Trophoblast cell (in vitro differentiated cells and primary cell): ENCODE measurements around the gene EMILIN3.

Source experiments
- DNase-seq, 2 donors: peaks; one replicate each; pipeline ENCODE4 v3.0.0-alpha.2; 2016
- H2AFZ ChIP-seq: 2 replicates; pipeline ENCODE4 v1.6.1; 2013; ENCODE audit warnings: low read length, moderate library complexity, mild to moderate bottlenecking; ENCODE audit not compliant: insufficient read depth, poor library complexity
- H2AK5ac ChIP-seq: 2 replicates; pipeline ENCODE4 v1.6.1; 2013; ENCODE audit warnings: mild to moderate bottlenecking, low read length
- H2BK120ac ChIP-seq: 2 replicates; pipeline ENCODE4 v1.6.1; 2013; ENCODE audit warnings: low read length, mild to moderate bottlenecking, moderate library complexity; ENCODE audit not compliant: insufficient read depth, poor library complexity
- H2BK12ac ChIP-seq: 2 replicates; pipeline ENCODE4 v1.6.1; 2013; ENCODE audit warnings: mild to moderate bottlenecking, low read length, moderate library complexity
- H2BK5ac ChIP-seq: 2 replicates; pipeline ENCODE4 v1.6.1; 2013; ENCODE audit warnings: low read length, low read depth, moderate library complexity, mild to moderate bottlenecking; ENCODE audit not compliant: poor library complexity
- H3K14ac ChIP-seq: 2 replicates; pipeline ENCODE4 v1.6.1; 2013; ENCODE audit warnings: mild to moderate bottlenecking, low read length
- H3K18ac ChIP-seq: 2 replicates; pipeline ENCODE4 v1.6.1; 2013; ENCODE audit warnings: mild to moderate bottlenecking, low read length
- H3K23ac ChIP-seq: 2 replicates; pipeline ENCODE4 v1.6.1; 2013; ENCODE audit warnings: low read length
- H3K27ac ChIP-seq: 2 replicates; pipeline ENCODE4 v1.5.1; 2013; ENCODE audit warnings: low read depth, mild to moderate bottlenecking, inconsistent platforms, low read length, moderate library complexity
- H3K27me3 ChIP-seq: 2 replicates; pipeline ENCODE4 v1.6.1; 2013; ENCODE audit warnings: inconsistent platforms, mild to moderate bottlenecking, low read length, moderate library complexity; ENCODE audit not compliant: insufficient read depth
- H3K36me3 ChIP-seq, 2 experiments: 1 replicate in 1 of 2; 2 replicates in 1 of 2; pipeline ENCODE4 v1.6.1; 2013; ENCODE audit warnings: low read length in 2 of 2, mild to moderate bottlenecking in 2 of 2, moderate library complexity in 1 of 2; ENCODE audit not compliant: insufficient read depth in 2 of 2, control insufficient read depth in 1 of 2
- H3K4ac ChIP-seq: 2 replicates; pipeline ENCODE4 v1.6.1; 2013; ENCODE audit warnings: low read depth, mild to moderate bottlenecking, low read length, moderate library complexity
- H3K4me1 ChIP-seq, 2 experiments: 1 replicate in 1 of 2; 2 replicates in 1 of 2; pipeline ENCODE4 v1.6.1; 2013; ENCODE audit warnings: low read length in 2 of 2, mild to moderate bottlenecking in 2 of 2, moderate library complexity in 1 of 2; ENCODE audit not compliant: insufficient read depth in 2 of 2, control insufficient read depth in 1 of 2
- H3K4me2 ChIP-seq: 2 replicates; pipeline ENCODE4 v1.6.1; 2013; ENCODE audit warnings: inconsistent platforms, mild to moderate bottlenecking, low read length, moderate library complexity
- H3K4me3 ChIP-seq: 2 replicates; pipeline ENCODE4 v1.5.1; 2013; ENCODE audit warnings: mild to moderate bottlenecking, low read depth, low read length, inconsistent platforms
- H3K79me1 ChIP-seq: one replicate; pipeline ENCODE4 v1.6.1; 2013; ENCODE audit warnings: low read length
- H3K79me2 ChIP-seq: 2 replicates; pipeline ENCODE4 v1.6.1; 2013; ENCODE audit warnings: low read length, mild to moderate bottlenecking; ENCODE audit not compliant: control insufficient read depth, insufficient read depth, poor library complexity
- H3K9ac ChIP-seq: 2 replicates; pipeline ENCODE4 v1.6.1; 2013; ENCODE audit warnings: mild to moderate bottlenecking, low read length
- H3K9me3 ChIP-seq: 2 replicates; pipeline ENCODE4 v1.6.1; 2013; ENCODE audit warnings: low read depth, mild to moderate bottlenecking, control low read depth, inconsistent platforms, low read length; ENCODE audit not compliant: insufficient read depth
- H4K12ac ChIP-seq: 2 replicates; pipeline ENCODE4 v1.6.1; 2013; ENCODE audit warnings: low read depth, mild to moderate bottlenecking, low read length, moderate library complexity
- H4K8ac ChIP-seq: 2 replicates; pipeline ENCODE4 v1.6.1; 2013; ENCODE audit warnings: low read depth, mild to moderate bottlenecking, low read length, moderate library complexity
- H4K91ac ChIP-seq: one replicate; pipeline ENCODE4 v1.6.1; 2013; ENCODE audit warnings: low read depth, mild to moderate bottlenecking, low read length, moderate library complexity
- WGBS: extraction: QIAGEN DNeasy Blood & Tissue Kit; methylation state at CpG from one replicate; pipeline ENCODE4 v1.1.7; 2013; ENCODE audit warnings: missing lambda C conversion rate; ENCODE audit not compliant: insufficient read length, insufficient coverage; ENCODE audit errors: extremely low coverage; 5-methylcytosine and 5-hydroxymethylcytosine counted together

Gene EMILIN3

GRCh38 chr20:41375846-41376245, 9.2 kb upstream of the EMILIN3 start:
- H2BK5ac ChIP-seq = no peak overlapping the region
- no peak overlapping the region for H3K9ac ChIP-seq
- peaks cover 16% of the 10 kb centered on the region for H3K9me3 ChIP-seq
- no peak overlapping the region for H4K12ac ChIP-seq
- no peak overlapping the region for H3K18ac ChIP-seq
- no peak overlapping the region for H3K4me2 ChIP-seq
- H3K79me1 ChIP-seq = no peaks in the 10 kb centered on the region
- no peaks in the 10 kb centered on the region for H3K27me3 ChIP-seq
- WGBS = no CpG with 5 or more reads among the region's 9 CpGs
- H3K4me1 ChIP-seq = peaks cover 4% of the 10 kb centered on the region in 2 experiments
- no peaks in the 10 kb centered on the region for H3K36me3 ChIP-seq
- no peak overlapping the region for H3K4ac ChIP-seq
- no peak overlapping the region for H3K27ac ChIP-seq
- H2BK120ac ChIP-seq = no peak overlapping the region
- no peak overlapping the region for H4K8ac ChIP-seq
- H3K79me2 ChIP-seq = no peaks in the 10 kb centered on the region
- no peak overlapping the region for H2AFZ ChIP-seq
- H4K91ac ChIP-seq = no peak overlapping the region
- H3K14ac ChIP-seq = no peak overlapping the region
- no peak overlapping the region for H2AK5ac ChIP-seq
- no peak overlapping the region for H3K23ac ChIP-seq
- no peak for DNase-seq
- H3K4me3 ChIP-seq = peak overlapping the region; percentile 25
- H2BK12ac ChIP-seq = no peak overlapping the region

- Histone ChIP-seq H3K9me3 (peaks cover 20% of the 10 kb centered on the region), H3K27ac (no peak overlapping the region), H3K79me1 (no peaks in the 10 kb centered on the region), H3K36me3 (no peaks in the 10 kb centered on the region), H2BK12ac (no peak overlapping the region), H3K4me2 (no peak overlapping the region), H3K4ac (no peak overlapping the region), H3K9ac (no peak overlapping the region), H3K18ac (no peak overlapping the region), H4K12ac (no peak overlapping the region), H3K4me1 (peaks cover 4% of the 10 kb centered on the region in 2 experiments), H2AFZ (no peak overlapping the region), H4K8ac (no peak overlapping the region), H2AK5ac (no peak overlapping the region), H2BK120ac (no peak overlapping the region), H3K79me2 (no peaks in the 10 kb centered on the region), H3K23ac (no peak overlapping the region), H3K27me3 (no peaks in the 10 kb centered on the region), H3K4me3 (no peak overlapping the region), H2BK5ac (no peak overlapping the region), H3K14ac (no peak overlapping the region), H4K91ac (no peak overlapping the region)
- DNase-seq = no peak
- WGBS = no CpG with 5 or more reads among the region's 9 CpGs
Measured at GRCh38 chr20:41373931-41374920, 7.6 kb upstream of the EMILIN3 start.

- WGBS = no CpG with 5 or more reads among the region's 11 CpGs
- H4K8ac ChIP-seq = no peak overlapping the region
- H3K18ac ChIP-seq = no peak overlapping the region
- H2AK5ac ChIP-seq = no peak overlapping the region
- H3K27me3 ChIP-seq = no peaks in the 10 kb centered on the region
- no peak overlapping the region for H3K27ac ChIP-seq
- no peaks in the 10 kb centered on the region for H3K36me3 ChIP-seq
- H3K79me2 ChIP-seq = no peaks in the 10 kb centered on the region
- no peak overlapping the region for H2BK5ac ChIP-seq
- H3K4me3 ChIP-seq = no peak overlapping the region
- no peak overlapping the region for H3K4me2 ChIP-seq
- no peak overlapping the region for H3K4ac ChIP-seq
- no peak for DNase-seq
- no peak overlapping the region for H3K23ac ChIP-seq
- H3K4me1 ChIP-seq = peaks cover 4% of the 10 kb centered on the region in 2 experiments
- no peak overlapping the region for H2AFZ ChIP-seq
- H3K9ac ChIP-seq = no peak overlapping the region
- H4K12ac ChIP-seq = no peak overlapping the region
- H2BK120ac ChIP-seq = no peak overlapping the region
- no peak overlapping the region for H2BK12ac ChIP-seq
- H3K14ac ChIP-seq = no peak overlapping the region
- no peaks in the 10 kb centered on the region for H3K79me1 ChIP-seq
- peaks cover 20% of the 10 kb centered on the region for H3K9me3 ChIP-seq
- no peak overlapping the region for H4K91ac ChIP-seq
Measured at GRCh38 chr20:41373251-41373783, 6.7 kb upstream of the EMILIN3 start.

GRCh38 chr20:41371371-41371770, 4.8 kb upstream of the EMILIN3 start:
- H3K4me2 ChIP-seq = no peak overlapping the region
- no peak overlapping the region for H3K23ac ChIP-seq
- H3K79me1 ChIP-seq = no peaks in the 10 kb centered on the region
- no peak overlapping the region for H4K12ac ChIP-seq
- peaks cover 13% of the 10 kb centered on the region for H3K27me3 ChIP-seq
- no peak overlapping the region for H2BK12ac ChIP-seq
- no peak for DNase-seq
- WGBS = no CpG with 5 or more reads among the region's 4 CpGs
- H3K36me3 ChIP-seq = no peaks in the 10 kb centered on the region
- no peak overlapping the region for H4K91ac ChIP-seq
- no peak overlapping the region for H3K9ac ChIP-seq
- H3K4ac ChIP-seq = no peak overlapping the region
- no peak overlapping the region for H3K4me3 ChIP-seq
- no peak overlapping the region for H2AK5ac ChIP-seq
- H2AFZ ChIP-seq = no peak overlapping the region
- peaks cover 4 to 7% of the 10 kb centered on the region in 2 experiments for H3K4me1 ChIP-seq
- H3K27ac ChIP-seq = no peak overlapping the region
- H3K18ac ChIP-seq = no peak overlapping the region
- no peak overlapping the region for H2BK120ac ChIP-seq
- no peak overlapping the region for H4K8ac ChIP-seq
- H3K9me3 ChIP-seq = peaks cover 20% of the 10 kb centered on the region
- no peak overlapping the region for H2BK5ac ChIP-seq
- no peak overlapping the region for H3K14ac ChIP-seq
- no peaks in the 10 kb centered on the region for H3K79me2 ChIP-seq
